ENCODE measurements around the gene TAF11. TPM values are rescaled to one million over a fixed set of nuclear protein-coding genes. Genes with fewer than 3 reads are reported as not detected.
"Not testable (repeated sequence)": the region's sequence is repeated elsewhere in the genome, so short reads cannot be mapped to it uniquely, and the experiment has no call there.

The TAF11 gene
- total and polyA plus RNA-seq, 2 donors = 24.2 to 36.4 TPM

GRCh38 chr6:34916348-34916967 lies 28.6 kb upstream of the TAF11 start:
- DNase-seq (ENCODE audit: extremely low spot score) = peak; percentile 13
- H3K4me1 ChIP-seq (ENCODE audit: insufficient read depth) = no peaks in the 10 kb centered on the region
- WGBS = 79% methylated on average over 4 of the region's 4 CpGs
- no peaks in the 10 kb centered on the region for H3K36me3 ChIP-seq (ENCODE audit: insufficient read depth)
- no peak overlapping the region for H3K4me3 ChIP-seq (ENCODE audit: low read depth, low read length)
- no peak overlapping the region for H3K27ac ChIP-seq (ENCODE audit: low read depth)

GRCh38 chr6:34914358-34914757 lies 26.5 kb upstream of the TAF11 start:
- no peaks in the 10 kb centered on the region for H3K4me1 ChIP-seq (ENCODE audit: insufficient read depth)
- no peak overlapping the region for H3K27ac ChIP-seq (ENCODE audit: low read depth)
- no peaks in the 10 kb centered on the region for H3K36me3 ChIP-seq (ENCODE audit: insufficient read depth)
- 89% methylated on average over 4 of the region's 4 CpGs for WGBS
- DNase-seq (ENCODE audit: extremely low spot score) = no peak
- no peak overlapping the region for H3K4me3 ChIP-seq (ENCODE audit: low read depth, low read length)

- 83% methylated on average over 3 of the region's 3 CpGs for WGBS
- no peak for DNase-seq (ENCODE audit: extremely low spot score)
- H3K36me3 ChIP-seq (ENCODE audit: insufficient read depth) = no peaks in the 10 kb centered on the region
- no peak overlapping the region for H3K27ac ChIP-seq (ENCODE audit: low read depth)
- H3K4me3 ChIP-seq (ENCODE audit: low read depth, low read length) = peak overlapping the region; percentile 2
- no peaks in the 10 kb centered on the region for H3K4me1 ChIP-seq (ENCODE audit: insufficient read depth)
Observed at GRCh38 chr6:34912715-34913464, 25.0 kb upstream of the TAF11 start.

- DNase-seq (ENCODE audit: extremely low spot score) = no peak
- Histone ChIP-seq H3K27ac (ENCODE audit: low read depth) (no peak overlapping the region), H3K4me3 (ENCODE audit: low read depth, low read length) (no peak overlapping the region), H3K36me3 (ENCODE audit: insufficient read depth) (no peaks in the 10 kb centered on the region), H3K4me1 (ENCODE audit: insufficient read depth) (no peaks in the 10 kb centered on the region)
- WGBS = 85% methylated on average over 5 of the region's 5 CpGs
Observed at GRCh38 chr6:34911822-34912221, 24.0 kb upstream of the TAF11 start.

GRCh38 chr6:34909320-34909883 lies 21.6 kb upstream of the TAF11 start:
- Histone ChIP-seq H3K4me3 (ENCODE audit: low read depth, low read length) (no peak overlapping the region), H3K4me1 (ENCODE audit: insufficient read depth) (no peaks in the 10 kb centered on the region), H3K36me3 (ENCODE audit: insufficient read depth) (no peaks in the 10 kb centered on the region), H3K27ac (ENCODE audit: low read depth) (no peak overlapping the region)
- WGBS = 78% methylated on average over 6 of the region's 6 CpGs
- no peak for DNase-seq (ENCODE audit: extremely low spot score)

- WGBS = 95% methylated on average over 3 of the region's 3 CpGs
- no peak overlapping the region for H3K4me3 ChIP-seq (ENCODE audit: low read depth, low read length)
- no peaks in the 10 kb centered on the region for H3K36me3 ChIP-seq (ENCODE audit: insufficient read depth)
- no peaks in the 10 kb centered on the region for H3K4me1 ChIP-seq (ENCODE audit: insufficient read depth)
- DNase-seq (ENCODE audit: extremely low spot score) = no peak
- no peak overlapping the region for H3K27ac ChIP-seq (ENCODE audit: low read depth)
Observed at GRCh38 chr6:34908194-34908593, 20.4 kb upstream of the TAF11 start.

- Histone ChIP-seq H3K4me1 (ENCODE audit: insufficient read depth) (no peaks in the 10 kb centered on the region), H3K36me3 (ENCODE audit: insufficient read depth) (no peaks in the 10 kb centered on the region), H3K27ac (ENCODE audit: low read depth) (no peak overlapping the region), H3K4me3 (ENCODE audit: low read depth, low read length) (no peak overlapping the region)
- 93% methylated on average over 2 of the region's 2 CpGs for WGBS
- DNase-seq (ENCODE audit: extremely low spot score) = no peak
Observed at GRCh38 chr6:34906826-34907225, 19.0 kb upstream of the TAF11 start.

- Histone ChIP-seq H3K4me1 (ENCODE audit: insufficient read depth) (no peaks in the 10 kb centered on the region), H3K4me3 (ENCODE audit: low read depth, low read length) (no peak overlapping the region), H3K36me3 (ENCODE audit: insufficient read depth) (no peaks in the 10 kb centered on the region), H3K27ac (ENCODE audit: low read depth) (no peak overlapping the region)
- WGBS = 89% methylated on average over 5 of the region's 5 CpGs
- DNase-seq (ENCODE audit: extremely low spot score) = no peak
Observed at GRCh38 chr6:34904990-34905613, 17.3 kb upstream of the TAF11 start.

GRCh38 chr6:34901930-34902329 lies 14.1 kb upstream of the TAF11 start:
- Histone ChIP-seq H3K36me3 (ENCODE audit: insufficient read depth) (no peaks in the 10 kb centered on the region), H3K27ac (ENCODE audit: low read depth) (no peak overlapping the region), H3K4me1 (ENCODE audit: insufficient read depth) (no peaks in the 10 kb centered on the region), H3K4me3 (ENCODE audit: low read depth, low read length) (no peak overlapping the region)
- DNase-seq (ENCODE audit: extremely low spot score) = no peak
- 94% methylated on average over 5 of the region's 5 CpGs for WGBS

GRCh38 chr6:34900321-34901031 lies 12.6 kb upstream of the TAF11 start:
- Histone ChIP-seq H3K36me3 (ENCODE audit: insufficient read depth) (no peaks in the 10 kb centered on the region), H3K4me1 (ENCODE audit: insufficient read depth) (no peaks in the 10 kb centered on the region), H3K27ac (ENCODE audit: low read depth) (no peak overlapping the region), H3K4me3 (ENCODE audit: low read depth, low read length) (no peak overlapping the region)
- WGBS = 73% methylated on average over 4 of the region's 4 CpGs
- DNase-seq (ENCODE audit: extremely low spot score) = no peak

- 94% methylated on average over 1 of the region's 1 CpG for WGBS
Observed at GRCh38 chr6:34899748-34900147, 11.9 kb upstream of the TAF11 start.

GRCh38 chr6:34897716-34898115 lies 9.9 kb upstream of the TAF11 start:
- no peak for DNase-seq (ENCODE audit: extremely low spot score)
- H3K27ac ChIP-seq (ENCODE audit: low read depth) = no peak overlapping the region
- WGBS = 95% methylated on average over 1 of the region's 1 CpG

More at GRCh38 chr6:34899748-34900147, 11.9 kb upstream of the TAF11 start:
- H3K27ac ChIP-seq (ENCODE audit: low read depth); H3K4me3 ChIP-seq (ENCODE audit: low read depth, low read length); H3K36me3 ChIP-seq (ENCODE audit: insufficient read depth); DNase-seq (ENCODE audit: extremely low spot score); H3K4me1 ChIP-seq (ENCODE audit: insufficient read depth): not testable (repeated sequence)

GRCh38 chr6:34897130-34897529 lies 9.3 kb upstream of the TAF11 start:
- H3K4me1 ChIP-seq (ENCODE audit: insufficient read depth) = no peaks in the 10 kb centered on the region
- H3K27ac ChIP-seq (ENCODE audit: low read depth) = no peak overlapping the region
- no peak overlapping the region for H3K4me3 ChIP-seq (ENCODE audit: low read depth, low read length)
- 78% methylated on average over 1 of the region's 1 CpG for WGBS
- no peaks in the 10 kb centered on the region for H3K36me3 ChIP-seq (ENCODE audit: insufficient read depth)
- no peak for DNase-seq (ENCODE audit: extremely low spot score)

More at GRCh38 chr6:34897716-34898115, 9.9 kb upstream of the TAF11 start:
- H3K36me3 ChIP-seq (ENCODE audit: insufficient read depth) = no peaks in the 10 kb centered on the region
- no peaks in the 10 kb centered on the region for H3K4me1 ChIP-seq (ENCODE audit: insufficient read depth)
- no peak overlapping the region for H3K4me3 ChIP-seq (ENCODE audit: low read depth, low read length)

All from urinary bladder (tissue), 4 donors.